HepG2 (cell line): ENCODE data around the gene SCRT2. TPM values are rescaled to one million over a fixed set of nuclear protein-coding genes. Genes with fewer than 3 reads are reported as not detected.

Source experiments
- BHLHE40 ChIP-seq: IDR thresholded peaks from 2 replicates; pipeline ENCODE4 v1.6.1; 2011; ENCODE audit warnings: low read length, improper control_type of control experiment
- BRCA1 ChIP-seq: sonication (generic); formaldehyde crosslinking; IDR thresholded peaks from 2 replicates; pipeline ENCODE4 v1.4.0; 2020; ENCODE audit warnings: missing genetic modification reagents
- CREB3 ChIP-seq: sonication (generic); formaldehyde crosslinking; IDR thresholded peaks from 2 replicates; pipeline ENCODE4 v1.5.0; 2020; ENCODE audit warnings: missing genetic modification reagents
- DMTF1 ChIP-seq: sonication (generic); formaldehyde crosslinking; IDR thresholded peaks from 2 replicates; pipeline ENCODE4 v1.4.0; 2020; ENCODE audit warnings: mild to moderate bottlenecking, missing genetic modification reagents
- DNMT1 ChIP-seq: sonication (generic); formaldehyde crosslinking; IDR thresholded peaks from 2 replicates; pipeline ENCODE4 v1.5.1; 2020; ENCODE audit warnings: mild to moderate bottlenecking, missing genetic modification reagents
- FOXK1 ChIP-seq: sonication (generic); formaldehyde crosslinking; IDR thresholded peaks from 2 replicates; pipeline ENCODE4 v1.4.0; 2020; ENCODE audit warnings: low read depth, missing genetic modification reagents, borderline replicate concordance
- GATAD2A ChIP-seq: IDR thresholded peaks from 2 replicates; pipeline ENCODE4 v1.6.1; 2016
- HNRNPL ChIP-seq: fragments of 200-400 bp; formaldehyde crosslinking; IDR thresholded peaks from 2 replicates; pipeline ENCODE4 v1.6.1; 2017; ENCODE audit warnings: mild to moderate bottlenecking, low read depth, low read length
- KAT2B ChIP-seq: fragments of 150-350 bp; IDR thresholded peaks from 2 replicates; pipeline ENCODE4 v1.6.1; 2014; ENCODE audit warnings: low read depth, low read length, borderline replicate concordance
- MAFG ChIP-seq: sonication (generic); formaldehyde crosslinking; IDR thresholded peaks from 2 replicates; pipeline ENCODE4 v1.5.1; 2020; ENCODE audit warnings: mild to moderate bottlenecking, missing genetic modification reagents
- MIXL1 ChIP-seq: IDR thresholded peaks from 2 replicates; pipeline ENCODE4 v1.6.1; 2016
- MZF1 ChIP-seq: sonication (generic); formaldehyde crosslinking; IDR thresholded peaks from 2 replicates; pipeline ENCODE4 v1.8.1; 2023; ENCODE audit warnings: mild to moderate bottlenecking, missing genetic modification reagents, borderline replicate concordance
- POGZ ChIP-seq: sonication (generic); formaldehyde crosslinking; IDR thresholded peaks from 2 replicates; pipeline ENCODE4 v1.4.0; 2020; ENCODE audit warnings: mild to moderate bottlenecking, missing genetic modification reagents
- SIX4 ChIP-seq: sonication (generic); formaldehyde crosslinking; IDR thresholded peaks from 2 replicates; pipeline ENCODE4 v1.4.0; 2020; ENCODE audit warnings: missing genetic modification reagents
- SMYD3 ChIP-seq: sonication (generic); formaldehyde crosslinking; IDR thresholded peaks from 2 replicates; pipeline ENCODE4 v1.8.1; 2023; ENCODE audit warnings: mild to moderate bottlenecking, missing genetic modification reagents
- SP1 ChIP-seq, 2 experiments: fragments of 450-650 bp in 1 of 2; sonication (generic) in 1 of 2; formaldehyde crosslinking in 1 of 2; IDR thresholded peaks; 2 replicates each; pipeline versions ENCODE4 v1.4.0 to v1.6.1; 2016 to 2020; ENCODE audit warnings: missing genetic modification reagents in 1 of 2
- SP2 ChIP-seq: sonication (generic); formaldehyde crosslinking; IDR thresholded peaks from 2 replicates; pipeline ENCODE4 v1.5.1; 2020; ENCODE audit warnings: mild to moderate bottlenecking, missing genetic modification reagents
- SRSF4 ChIP-seq: fragments of 200-400 bp; formaldehyde crosslinking; IDR thresholded peaks from one replicate; pipeline ENCODE4 v1.6.1; 2018; ENCODE audit warnings: mild to moderate bottlenecking, low read depth, low read length, moderate library complexity; ENCODE audit not compliant: poor library complexity, severe bottlenecking
- THAP8 ChIP-seq: sonication (generic); formaldehyde crosslinking; IDR thresholded peaks from 2 replicates; pipeline ENCODE4 v1.5.1; 2020; ENCODE audit warnings: missing genetic modification reagents, mild to moderate bottlenecking, borderline replicate concordance
- ZBTB8A ChIP-seq: sonication (generic); formaldehyde crosslinking; IDR thresholded peaks from 2 replicates; pipeline ENCODE4 v1.4.0; 2020; ENCODE audit warnings: mild to moderate bottlenecking, low read depth, missing genetic modification reagents, borderline replicate concordance
- ZFP36L1 ChIP-seq: sonication (generic); formaldehyde crosslinking; IDR thresholded peaks from 2 replicates; pipeline ENCODE4 v1.8.0; 2022; ENCODE audit warnings: mild to moderate bottlenecking, missing genetic modification reagents, moderate library complexity
- ZFP62 ChIP-seq: sonication (generic); formaldehyde crosslinking; IDR thresholded peaks from 2 replicates; pipeline ENCODE4 v1.4.0; 2020; ENCODE audit warnings: missing genetic modification reagents
- ZIK1 ChIP-seq: sonication (generic); formaldehyde crosslinking; IDR thresholded peaks from 2 replicates; pipeline ENCODE4 v1.5.0; 2020; ENCODE audit warnings: mild to moderate bottlenecking, low read depth, missing genetic modification reagents, borderline replicate concordance
- ZNF143 ChIP-seq: sonication (generic); formaldehyde crosslinking; IDR thresholded peaks from 2 replicates; pipeline ENCODE4 v1.4.0; 2020; ENCODE audit warnings: missing genetic modification reagents
- ZNF263 ChIP-seq: sonication (generic); formaldehyde crosslinking; IDR thresholded peaks from 2 replicates; pipeline ENCODE4 v1.4.0; 2020; ENCODE audit warnings: missing genetic modification reagents
- ZNF775 ChIP-seq: sonication (generic); formaldehyde crosslinking; IDR thresholded peaks from 2 replicates; pipeline ENCODE4 v1.4.0; 2020; ENCODE audit warnings: missing genetic modification reagents, mild to moderate bottlenecking, moderate library complexity, borderline replicate concordance
- ZNF850 ChIP-seq: sonication (generic); formaldehyde crosslinking; conservative IDR thresholded peaks from 2 replicates; pipeline ENCODE4 v1.9.0; 2021; ENCODE audit warnings: mild to moderate bottlenecking, missing genetic modification reagents
- ZSCAN22 ChIP-seq: sonication (generic); formaldehyde crosslinking; IDR thresholded peaks from 2 replicates; pipeline ENCODE4 v1.4.0; 2020; ENCODE audit warnings: mild to moderate bottlenecking, missing genetic modification reagents
- polyA plus RNA-seq, 8 experiments: library from polyadenylated mRNA; depleted of rRNA in 3 of 8; stranded (reverse) in 7 of 8; unstranded in 1 of 8; fragments of >200 nt; fragmentation: Illumina TruSeq in 4 of 8; extraction: Trizol in 4 of 8; gene quantifications; 2 replicates each; pipeline versions ENCODE4 v1.2.1 to v1.2.3, GENCODE V29; 2011 to 2016; ENCODE audit warnings: low read depth in 4 of 8, missing spikeins in 1 of 8, mixed read lengths in 1 of 8; ENCODE audit not compliant: insufficient read depth in 1 of 8
- total RNA-seq, 5 experiments: library from RNA; depleted of rRNA; stranded (reverse); fragments of >200 nt; fragmentation: Illumina TruSeq; extraction: Trizol; gene quantifications; 2 replicates each; pipeline ENCODE4 v1.2.3, GENCODE V29; 2016; ENCODE audit warnings: low read depth in 1 of 5

Gene SCRT2
- total and polyA plus RNA-seq, 2 of the 13 experiments (the other 11 are each of a cell fraction or from before 2014, with no cell fraction given) = not detected

GRCh38 chr20:645318-646106 is 30.1 kb downstream of the SCRT2 start (continued):
- TF ChIP-seq ZSCAN22 (CRISPR knock-in tag) (peak; percentile 44; the same call in 1 of the 2 replicates), CREB3 (CRISPR knock-in tag) (no peak), MZF1 (CRISPR knock-in tag) (no peak), BHLHE40 (peak; percentile 73), MAFG (0 out of 2 replicates have a peak, but pooled peaks have one; percentile 63), ZNF143 (CRISPR knock-in tag) (peak; percentile 59; the same call in 1 of the 2 replicates), MIXL1 (CRISPR knock-in tag) (no peak), ZFP36L1 (no peak), GATAD2A (CRISPR knock-in tag) (peak; percentile 90), DMTF1 (CRISPR knock-in tag) (no peak), ZNF850 (CRISPR knock-in tag) (no peak), FOXK1 (peak; percentile 46; the same call in 1 of the 2 replicates), SP2 (CRISPR knock-in tag) (no peak; the same call in none of the 2 replicates), SMYD3 (CRISPR knock-in tag) (peak; percentile 69; the same call in 1 of the 2 replicates), KAT2B (no peak), DNMT1 (CRISPR knock-in tag) (peak; percentile 62), ZBTB8A (CRISPR knock-in tag) (no peak), ZNF775 (CRISPR knock-in tag) (no peak), ZNF263 (CRISPR knock-in tag) (peak; percentile 87), SP1 (IDR thresholded peaks at IDR 0.05) (no peak), SP1 (CRISPR knock-in tag; IDR thresholded peaks at IDR 0.05) (peak; percentile 48; the same call in 1 of the 2 replicates), SRSF4 (no peak), SIX4 (no peak), THAP8 (CRISPR knock-in tag) (peak; percentile 92; the same call in 1 of the 2 replicates), ZIK1 (CRISPR knock-in tag) (peak; percentile 49; the same call in 1 of the 2 replicates), HNRNPL (no peak), BRCA1 (peak; percentile 90), POGZ (CRISPR knock-in tag) (peak; percentile 94), ZFP62 (CRISPR knock-in tag) (no peak)
